HCEC 1CT (cell line): Measurements from ENCODE around the gene TMEM60.
"Not testable (repeated sequence)": the region's sequence is repeated elsewhere in the genome, so short reads cannot be mapped to it uniquely, and the experiment has no call there.

Source experiments
- DNase-seq: peaks from one replicate; pipeline ENCODE4 v3.0.0-alpha.2; 2017

The TMEM60 gene

DNA sequence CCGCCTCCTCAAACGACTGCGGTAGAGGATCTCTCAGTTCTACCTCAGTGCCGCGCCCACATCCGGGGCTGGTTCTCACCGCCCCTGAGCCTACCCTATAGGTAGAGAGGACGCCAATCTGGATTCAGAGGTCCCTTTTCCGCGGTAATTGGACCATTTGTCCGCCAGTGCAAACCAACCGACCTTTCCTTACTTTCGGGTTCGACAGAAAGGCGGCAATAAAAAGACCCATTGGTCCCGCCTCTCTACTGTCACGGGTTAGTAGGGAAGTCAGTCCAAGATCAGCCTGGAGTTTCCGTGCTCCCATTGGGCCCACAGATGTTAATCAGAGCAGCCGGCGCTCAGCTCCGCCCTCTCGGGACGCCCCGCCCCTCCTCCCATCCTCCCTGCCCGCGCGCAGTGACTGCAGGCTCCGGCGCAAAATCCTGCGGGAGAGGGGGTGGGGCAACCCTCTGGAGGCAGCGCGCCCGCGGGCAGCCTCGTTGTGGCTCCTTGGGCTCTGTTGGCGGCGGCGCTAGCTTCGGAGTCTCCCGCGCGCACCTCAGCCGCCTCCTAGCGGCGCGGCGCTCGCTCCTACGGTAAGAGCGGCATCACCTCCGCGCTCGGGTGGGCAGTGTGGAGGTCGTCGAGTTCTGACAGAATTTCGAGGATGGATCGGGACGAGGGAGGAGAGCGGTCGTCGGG lies at the start of gene TMEM60, which contains the start of gene PHTF2:
Gene TMEM60 (minus strand): TSS at position 41 of the 684 bp plus-strand sequence. CDS start 4,061 bp downstream, outside the sequence.
Gene PHTF2 (plus strand): TSS at position 380 of the 684 bp plus-strand sequence.
- peak; percentile 100 for DNase-seq

GRCh38 chr7:77846317-77847092 lies 48.3 kb upstream of the TMEM60 start:
- no peak for DNase-seq

DNA sequence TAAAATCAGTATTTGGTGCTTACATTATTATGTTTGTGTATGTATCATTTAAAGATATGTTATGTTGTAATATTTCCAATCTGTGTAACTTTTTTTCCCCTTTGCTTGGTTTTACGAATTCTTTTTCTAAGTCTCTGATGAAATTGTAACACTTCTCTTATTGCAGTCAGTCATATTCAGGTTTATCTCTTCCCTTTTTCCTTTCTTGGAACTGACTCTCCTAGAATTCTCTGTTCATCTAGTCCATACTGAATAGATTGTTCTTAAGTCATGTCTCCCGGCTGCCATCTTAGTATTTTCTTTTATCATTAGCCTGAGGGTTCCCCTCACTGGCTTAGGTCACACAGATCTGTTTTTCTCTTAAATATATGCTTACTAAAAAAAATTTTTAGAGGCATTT lies 45.0 kb upstream of the TMEM60 start:
- no peak for DNase-seq

DNA sequence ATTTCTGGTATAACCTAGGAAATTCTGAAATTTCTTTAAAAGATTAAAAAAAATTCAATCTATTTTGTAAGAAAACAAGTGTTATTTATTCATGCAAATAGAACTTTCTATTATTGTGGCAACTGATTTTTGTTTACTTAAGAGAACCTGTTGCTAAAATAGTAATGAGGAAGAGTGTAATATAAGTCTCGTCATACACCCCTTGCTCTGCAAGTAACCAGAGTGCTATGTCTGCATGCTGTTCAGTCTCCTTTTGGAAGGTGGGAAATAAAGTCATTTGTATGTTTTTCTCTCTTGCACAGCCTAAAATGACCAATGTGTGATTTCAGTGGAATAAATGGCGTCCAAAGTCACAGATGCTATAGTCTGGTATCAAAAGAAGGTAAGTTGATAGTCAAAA lies 41.7 kb upstream of the TMEM60 start:
- no peak for DNase-seq

- no peak for DNase-seq
Measured at GRCh38 chr7:77838929-77839491, 40.8 kb upstream of the TMEM60 start.

GRCh38 chr7:77837966-77838365 lies 39.7 kb upstream of the TMEM60 start:
- DNase-seq, result no peak

DNA sequence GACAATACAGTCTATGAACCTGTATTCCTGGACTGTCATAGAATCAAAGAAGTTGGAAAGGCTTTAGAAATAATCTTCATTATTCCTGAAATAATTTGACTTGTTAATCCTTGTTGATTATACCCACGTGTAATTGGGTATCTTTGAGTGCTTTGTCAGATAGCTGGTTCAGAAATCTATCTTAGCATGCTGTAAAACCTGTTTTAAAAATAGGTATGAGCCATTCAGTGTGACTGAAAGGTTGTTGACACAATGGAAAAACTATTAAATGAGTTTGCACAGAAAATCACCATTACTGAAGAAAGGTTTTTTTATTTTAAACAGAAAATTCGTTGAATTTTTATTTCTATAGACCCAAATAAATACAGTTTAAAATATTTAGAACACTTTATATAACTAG lies 39.0 kb upstream of the TMEM60 start:
- DNase-seq, result no peak

- not testable (repeated sequence) for DNase-seq
Measured at GRCh38 chr7:77836425-77836824, 38.2 kb upstream of the TMEM60 start.

DNA sequence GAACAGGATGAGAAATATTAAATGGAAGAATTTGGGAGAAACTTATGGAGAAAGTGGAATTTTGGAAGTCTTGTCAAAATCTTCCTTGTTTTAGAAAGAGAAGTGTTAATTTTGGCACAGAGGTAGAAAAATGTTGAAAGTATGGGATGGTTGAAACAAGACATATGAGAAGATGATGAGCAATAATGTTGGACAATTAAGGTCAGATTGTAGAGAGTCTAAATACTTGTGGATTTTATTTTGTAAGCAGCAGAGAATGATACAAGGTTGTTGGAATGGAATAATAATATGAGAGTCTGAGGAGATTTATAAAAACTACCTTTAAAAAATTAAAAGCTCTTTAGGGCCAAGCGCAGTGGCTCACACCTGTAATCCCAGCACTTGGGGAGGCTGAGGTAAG lies 34.9 kb upstream of the TMEM60 start:
- peak; percentile 7 for DNase-seq

GRCh38 chr7:77831953-77832352 lies 33.7 kb upstream of the TMEM60 start:
- no peak for DNase-seq

- no peak for DNase-seq
Measured at GRCh38 chr7:77831481-77831880, 33.2 kb upstream of the TMEM60 start.

GRCh38 chr7:77830649-77831355 lies 32.6 kb upstream of the TMEM60 start:
- no peak for DNase-seq

GRCh38 chr7:77827999-77828398 lies 29.8 kb upstream of the TMEM60 start:
- DNase-seq, result no peak

DNA sequence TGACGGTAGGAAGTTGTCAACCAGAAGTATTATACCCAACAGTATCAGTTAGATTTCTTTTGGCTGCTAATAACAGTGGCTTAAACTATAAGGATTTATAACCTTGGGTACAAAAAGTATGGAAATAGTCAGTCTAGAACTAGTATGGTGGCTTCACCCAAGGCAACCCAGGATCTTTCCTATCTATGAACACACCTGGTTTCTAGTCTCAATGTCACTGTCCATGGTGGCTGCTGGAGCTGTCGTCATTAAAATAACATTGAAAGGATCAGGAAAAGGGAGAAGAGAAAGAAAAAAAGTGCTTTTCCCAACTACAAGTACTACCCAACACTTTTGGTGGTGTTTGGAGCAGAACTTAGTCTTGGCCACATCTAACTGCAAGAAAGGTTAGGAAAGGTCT lies 28.1 kb upstream of the TMEM60 start:
- no peak for DNase-seq

GRCh38 chr7:77825131-77825530 lies 26.9 kb upstream of the TMEM60 start:
- no peak for DNase-seq

DNA sequence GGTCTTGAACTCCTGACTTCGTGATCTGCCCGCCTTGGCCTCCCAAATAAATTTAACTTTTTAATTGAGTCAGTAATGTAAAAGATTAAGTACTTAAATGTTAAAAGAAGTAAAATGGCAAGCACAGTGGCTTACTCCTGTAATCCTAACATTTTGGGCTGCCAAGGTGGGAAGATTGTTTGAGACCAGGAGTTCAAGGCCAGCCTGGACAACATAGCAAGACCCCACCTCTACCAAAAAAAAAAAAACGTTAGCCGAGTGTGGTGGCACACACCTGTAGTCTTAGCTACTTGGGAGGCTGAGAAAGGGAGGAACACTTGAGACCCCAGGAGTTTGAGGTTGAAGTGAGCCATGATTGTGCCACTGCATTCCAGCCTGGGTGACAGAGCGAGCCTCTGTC lies 26.4 kb upstream of the TMEM60 start:
- no peak for DNase-seq

GRCh38 chr7:77823787-77824186 lies 25.6 kb upstream of the TMEM60 start:
- DNase-seq, result no peak

GRCh38 chr7:77822269-77822668 lies 24.0 kb upstream of the TMEM60 start:
- no peak for DNase-seq

DNA sequence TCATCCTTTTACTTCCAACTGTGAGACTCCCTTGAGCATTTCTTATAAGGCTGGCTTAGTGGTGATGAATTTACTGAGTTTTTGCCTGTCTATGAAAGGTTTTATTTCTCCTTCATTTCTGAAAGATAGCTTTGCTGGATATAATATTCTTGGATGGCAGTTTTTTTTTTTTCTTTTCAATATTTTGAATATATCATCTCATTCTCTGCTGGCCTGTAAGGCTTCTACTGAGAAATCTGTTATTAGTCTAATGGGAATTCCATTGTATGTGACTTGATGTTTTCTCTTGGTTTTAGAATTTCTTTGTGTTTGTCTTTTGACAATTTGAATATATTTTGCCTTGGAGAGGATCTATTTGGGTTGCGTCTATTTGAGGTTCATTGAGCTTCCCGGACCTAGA lies 22.7 kb upstream of the TMEM60 start:
- DNase-seq, result no peak

DNA sequence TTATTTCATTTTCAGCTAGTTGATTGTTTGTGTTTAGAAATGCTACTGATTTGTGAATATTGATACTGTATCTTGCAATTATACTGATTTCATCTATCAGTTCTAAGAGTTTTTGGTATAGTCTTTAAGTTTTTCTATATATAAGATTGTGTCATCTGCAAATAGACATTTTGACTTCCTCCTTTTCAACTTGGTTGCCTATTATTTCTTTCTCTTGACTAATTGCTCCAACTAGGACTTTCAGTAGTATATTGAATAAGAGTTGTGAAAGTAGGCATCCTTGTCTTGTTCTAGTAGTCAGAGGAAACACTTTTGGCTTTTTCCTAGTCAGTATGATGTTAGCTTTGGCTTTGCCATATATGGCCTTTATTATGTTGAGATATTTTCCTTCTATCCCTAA lies 20.8 kb upstream of the TMEM60 start:
- no peak for DNase-seq

DNA sequence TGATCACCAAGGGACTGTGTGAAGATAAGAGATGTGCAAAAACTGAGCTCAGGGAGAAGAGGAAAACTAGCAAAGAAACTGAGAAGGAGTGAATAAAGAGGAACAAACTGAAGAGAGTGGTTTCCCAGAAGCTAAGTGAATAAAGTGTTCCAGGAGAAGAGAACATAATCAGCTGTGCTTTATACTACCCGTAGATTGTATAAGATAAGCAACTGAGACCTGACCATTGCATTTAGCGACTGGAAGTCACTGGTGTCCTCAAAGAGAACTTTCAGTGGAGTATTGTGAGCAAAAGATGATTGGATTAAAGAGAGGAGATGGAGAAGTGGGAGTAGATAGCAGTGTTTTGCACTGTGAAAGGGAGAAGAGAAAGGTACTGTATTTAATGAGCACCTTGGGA lies 14.9 kb upstream of the TMEM60 start:
- no peak for DNase-seq

- peak; percentile 88 for DNase-seq
Measured at GRCh38 chr7:77812290-77812685, 14.1 kb upstream of the TMEM60 start.

GRCh38 chr7:77811516-77812289 lies 13.5 kb upstream of the TMEM60 start:
- DNase-seq, result peak; percentile 14
